Loucy (cell line): ENCODE measurements around the gene CAVIN1.
"Not testable (repeated sequence)": the region's sequence is repeated elsewhere in the genome, so short reads cannot be mapped to it uniquely, and the experiment has no call there.

Source experiments
- H2AFZ ChIP-seq: fragments of 200-600 bp; sonication (generic); 2 replicates; pipeline ENCODE4 v1.6.0; 2016; ENCODE audit warnings: antibody characterized with exemption, mild to moderate bottlenecking, low read length, moderate library complexity
- H3F3A ChIP-seq: fragments of 200-600 bp; 2 replicates; pipeline ENCODE4 v1.6.0; 2016; ENCODE audit warnings: antibody characterized with exemption, low read depth, mild to moderate bottlenecking
- H3K27me3 ChIP-seq: fragments of 200-600 bp; sonication (generic); 2 replicates; pipeline ENCODE4 v1.6.1; 2014; ENCODE audit warnings: low read length, mild to moderate bottlenecking; ENCODE audit not compliant: insufficient read depth, poor library complexity, severe bottlenecking
- H3K36me3 ChIP-seq: fragments of 200-600 bp; sonication (generic); 2 replicates; pipeline ENCODE4 v1.6.1; 2016; ENCODE audit warnings: low read length; ENCODE audit not compliant: insufficient read depth
- H3K4me1 ChIP-seq: fragments of 200-600 bp; sonication (generic); 2 replicates; pipeline ENCODE4 v1.5.1; 2014; ENCODE audit warnings: low read length, mild to moderate bottlenecking; ENCODE audit not compliant: insufficient read depth, poor library complexity, severe bottlenecking
- H3K4me2 ChIP-seq: fragments of 200-600 bp; sonication (generic); 2 replicates; pipeline ENCODE4 v1.6.0; 2014; ENCODE audit warnings: antibody characterized with exemption, low read length, low read depth, mild to moderate bottlenecking; ENCODE audit not compliant: poor library complexity, severe bottlenecking
- H3K4me3 ChIP-seq: fragments of 200-600 bp; sonication (generic); 2 replicates; pipeline ENCODE4 v1.5.1; 2014; ENCODE audit warnings: low read length, mild to moderate bottlenecking, mixed read lengths; ENCODE audit not compliant: poor library complexity, severe bottlenecking
- H3K79me2 ChIP-seq: fragments of 200-600 bp; sonication (generic); 2 replicates; pipeline ENCODE4 v1.6.1; 2014; ENCODE audit warnings: low read length; ENCODE audit not compliant: insufficient read depth
- H3K9ac ChIP-seq: fragments of 200-600 bp; sonication (generic); 2 replicates; pipeline ENCODE4 v1.6.0; 2014; ENCODE audit warnings: mild to moderate bottlenecking, low read depth, low read length, moderate library complexity; ENCODE audit not compliant: poor library complexity, severe bottlenecking
- H3K9me2 ChIP-seq: fragments of 200-600 bp; sonication (generic); replicated peaks from 2 replicates; pipeline ENCODE4 v1.6.1; 2016; ENCODE audit warnings: low read depth, low read length, mixed read lengths
- H3K9me3 ChIP-seq: fragments of 200-600 bp; sonication (generic); 2 replicates; pipeline ENCODE4 v1.6.1; 2014; ENCODE audit warnings: mild to moderate bottlenecking, antibody characterized with exemption, low read length, low read depth; ENCODE audit not compliant: insufficient read depth
- H4K20me1 ChIP-seq: fragments of 200-600 bp; sonication (generic); 2 replicates; pipeline ENCODE4 v1.6.0; 2014; ENCODE audit warnings: antibody characterized with exemption, low read length, mild to moderate bottlenecking; ENCODE audit not compliant: insufficient read depth, poor library complexity, severe bottlenecking
- CTCF ChIP-seq: fragments of 200-600 bp; sonication (generic); conservative IDR thresholded peaks from 2 replicates; pipeline ENCODE4 v1.5.1; 2014; ENCODE audit warnings: mild to moderate bottlenecking, antibody characterized with exemption, low read length
- EZH2phosphoT487 ChIP-seq: fragments of 200-600 bp; IDR thresholded peaks from 2 replicates; pipeline ENCODE4 v1.6.1; 2018; ENCODE audit warnings: antibody characterized with exemption, mild to moderate bottlenecking, moderate library complexity, borderline replicate concordance

The CAVIN1 gene

GRCh38 chr17:42392692-42393415 lies 30.2 kb downstream of the CAVIN1 start:
- Histone ChIP-seq H3K79me2 (peaks cover 4% of the 10 kb centered on the region; the same call in 1 of the 2 replicates), H3K36me3 (no peaks in the 10 kb centered on the region), H3K9me2 (no peaks in the 10 kb centered on the region), H2AFZ (no peak overlapping the region), H3K4me2 (no peak overlapping the region), H3K4me1 (peaks cover 9% of the 10 kb centered on the region), H4K20me1 (peaks cover 4% of the 10 kb centered on the region), H3K9me3 (no peaks in the 10 kb centered on the region), H3K9ac (no peak overlapping the region), H3F3A (no peaks in the 10 kb centered on the region), H3K4me3 (no peak overlapping the region), H3K27me3 (no peaks in the 10 kb centered on the region)
- TF ChIP-seq CTCF (no peak), EZH2phosphoT487 (no peak)

- H3K9me3 ChIP-seq, H3F3A ChIP-seq, H3K4me3 ChIP-seq, H2AFZ ChIP-seq, H3K4me2 ChIP-seq, H3K36me3 ChIP-seq, H3K9me2 ChIP-seq, H3K9ac ChIP-seq, H3K27me3 ChIP-seq: not testable (repeated sequence)
- peaks cover 18% of the 10 kb centered on the region for H3K79me2 ChIP-seq
- H4K20me1 ChIP-seq: peaks cover 17% of the 10 kb centered on the region
- H3K4me1 ChIP-seq: peaks cover 18% of the 10 kb centered on the region
These were observed 31.6 kb downstream of the CAVIN1 start for GRCh38 chr17:42391439-42391838.

GRCh38 chr17:42389899-42390298 lies 33.2 kb downstream of the CAVIN1 start:
- Histone ChIP-seq H2AFZ (no peak overlapping the region), H3K36me3 (no peaks in the 10 kb centered on the region), H3K9me2 (no peaks in the 10 kb centered on the region), H3K9ac (no peak overlapping the region), H3K27me3 (no peaks in the 10 kb centered on the region), H3F3A (no peaks in the 10 kb centered on the region), H3K4me3 (no peak overlapping the region), H3K4me2 (no peak overlapping the region), H3K79me2 (peaks cover 34% of the 10 kb centered on the region), H3K4me1 (peaks cover 30% of the 10 kb centered on the region), H3K9me3 (no peaks in the 10 kb centered on the region), H4K20me1 (peaks cover 30% of the 10 kb centered on the region)
- TF ChIP-seq CTCF (no peak), EZH2phosphoT487 (no peak)

GRCh38 chr17:42389135-42389417 lies 34.0 kb downstream of the CAVIN1 start:
- TF ChIP-seq EZH2phosphoT487 (no peak), CTCF (no peak)
- peak overlapping the region; percentile 92 for H3K4me2 ChIP-seq

More at GRCh38 chr17:42389135-42389417, 34.0 kb downstream of the CAVIN1 start:
- Histone ChIP-seq H3K27me3 (no peaks in the 10 kb centered on the region), H3K4me1 (peaks cover 34% of the 10 kb centered on the region), H4K20me1 (peaks cover 38% of the 10 kb centered on the region), H3K9ac (peak overlapping the region; percentile 57), H3K4me3 (peak overlapping the region; percentile 75), H2AFZ (peak overlapping the region; percentile 85), H3K9me2 (no peaks in the 10 kb centered on the region), H3K9me3 (no peaks in the 10 kb centered on the region), H3F3A (no peaks in the 10 kb centered on the region), H3K79me2 (peaks cover 42% of the 10 kb centered on the region), H3K36me3 (no peaks in the 10 kb centered on the region)
